ENCODE data around the gene KIAA0753.
"Not testable (repeated sequence)": the region's sequence is repeated elsewhere in the genome, so short reads cannot be mapped to it uniquely, and the experiment has no call there.

The KIAA0753 gene

GRCh38 chr17:6603744-6604325 lies 36.7 kb downstream of the KIAA0753 start:
- DNase-seq (ENCODE audit: low spot score in 2 of 2): no peak
- no peak for ATAC-seq
- no peaks in the 10 kb centered on the region for H3K9me3 Mint-ChIP-seq
- peaks cover 85% of the 10 kb centered on the region for H3K36me3 Mint-ChIP-seq
- no peak overlapping the region for H3K4me3 Mint-ChIP-seq
- H3K4me1 Mint-ChIP-seq: no peaks in the 10 kb centered on the region
- no peak overlapping the region for H3K27ac Mint-ChIP-seq

- ATAC-seq (no peak), DNase-seq (ENCODE audit: low spot score in 2 of 2) (no peak)
- Mint-ChIP-seq H3K9me3 (no peaks in the 10 kb centered on the region), H3K27ac (peak overlapping the region; percentile 29), H3K36me3 (peaks cover 85% of the 10 kb centered on the region), H3K4me3 (no peak overlapping the region), H3K4me1 (no peaks in the 10 kb centered on the region)
Observed at GRCh38 chr17:6602141-6602540, 38.4 kb downstream of the KIAA0753 start.

- H3K9me3 Mint-ChIP-seq: no peaks in the 10 kb centered on the region
- H3K4me3 Mint-ChIP-seq: no peak overlapping the region
- H3K4me1 Mint-ChIP-seq: no peaks in the 10 kb centered on the region
- H3K27ac Mint-ChIP-seq: no peak overlapping the region
- ATAC-seq: no peak
- peaks cover 86% of the 10 kb centered on the region for H3K36me3 Mint-ChIP-seq
- DNase-seq (ENCODE audit: low spot score in 2 of 2): no peak
Observed at GRCh38 chr17:6599364-6599763, 41.1 kb downstream of the KIAA0753 start.

- H3K36me3 Mint-ChIP-seq: peaks cover 86% of the 10 kb centered on the region
Observed at GRCh38 chr17:6597727-6598126, 42.8 kb downstream of the KIAA0753 start.

GRCh38 chr17:6596941-6597340 lies 43.6 kb downstream of the KIAA0753 start:
- H3K36me3 Mint-ChIP-seq: peaks cover 86% of the 10 kb centered on the region

More at GRCh38 chr17:6597727-6598126, 42.8 kb downstream of the KIAA0753 start:
- H3K4me3 Mint-ChIP-seq: no peak overlapping the region
- no peaks in the 10 kb centered on the region for H3K9me3 Mint-ChIP-seq
- no peak overlapping the region for H3K27ac Mint-ChIP-seq
- DNase-seq (ENCODE audit: low spot score in 2 of 2) (no peak), ATAC-seq (no peak)
- H3K4me1 Mint-ChIP-seq: no peaks in the 10 kb centered on the region

GRCh38 chr17:6596511-6596910 lies 44.0 kb downstream of the KIAA0753 start:
- ATAC-seq: no peak
- H3K4me1 Mint-ChIP-seq: no peaks in the 10 kb centered on the region
- H3K4me3 Mint-ChIP-seq: no peak overlapping the region
- H3K27ac Mint-ChIP-seq: no peak overlapping the region
- no peaks in the 10 kb centered on the region for H3K9me3 Mint-ChIP-seq
- peaks cover 83% of the 10 kb centered on the region for H3K36me3 Mint-ChIP-seq
- DNase-seq (ENCODE audit: low spot score in 2 of 2): no peak

More at GRCh38 chr17:6596941-6597340, 43.6 kb downstream of the KIAA0753 start:
- DNase-seq (ENCODE audit: low spot score in 2 of 2) (no peak), ATAC-seq (no peak)
- no peak overlapping the region for H3K27ac Mint-ChIP-seq
- no peaks in the 10 kb centered on the region for H3K4me1 Mint-ChIP-seq
- no peak overlapping the region for H3K4me3 Mint-ChIP-seq
- H3K9me3 Mint-ChIP-seq: no peaks in the 10 kb centered on the region

GRCh38 chr17:6596081-6596480 lies 44.4 kb downstream of the KIAA0753 start:
- H3K4me3 Mint-ChIP-seq: no peak overlapping the region
- no peaks in the 10 kb centered on the region for H3K4me1 Mint-ChIP-seq
- no peak for ATAC-seq
- no peaks in the 10 kb centered on the region for H3K9me3 Mint-ChIP-seq
- no peak overlapping the region for H3K27ac Mint-ChIP-seq
- H3K36me3 Mint-ChIP-seq: peaks cover 86% of the 10 kb centered on the region
- DNase-seq (ENCODE audit: low spot score in 2 of 2): no peak

- peaks cover 94% of the 10 kb centered on the region for H3K36me3 Mint-ChIP-seq
- H3K9me3 Mint-ChIP-seq; H3K4me3 Mint-ChIP-seq; DNase-seq (ENCODE audit: low spot score in 2 of 2); H3K4me1 Mint-ChIP-seq; H3K27ac Mint-ChIP-seq; ATAC-seq: not testable (repeated sequence)
Observed at GRCh38 chr17:6593371-6593770, 47.1 kb downstream of the KIAA0753 start.

- no peaks in the 10 kb centered on the region for H3K4me1 Mint-ChIP-seq
- no peak overlapping the region for H3K27ac Mint-ChIP-seq
- no peak for ATAC-seq
- no peaks in the 10 kb centered on the region for H3K9me3 Mint-ChIP-seq
- no peak for DNase-seq (ENCODE audit: low spot score in 2 of 2)
- no peak overlapping the region for H3K4me3 Mint-ChIP-seq
- peaks cover 94% of the 10 kb centered on the region for H3K36me3 Mint-ChIP-seq
Observed at GRCh38 chr17:6592173-6592572, 48.3 kb downstream of the KIAA0753 start.

- DNase-seq (ENCODE audit: low spot score in 2 of 2) (no peak), ATAC-seq (no peak)
- H3K36me3 Mint-ChIP-seq: peaks cover 91% of the 10 kb centered on the region
- H3K4me3 Mint-ChIP-seq: no peak overlapping the region
- H3K4me1 Mint-ChIP-seq: no peaks in the 10 kb centered on the region
- no peaks in the 10 kb centered on the region for H3K9me3 Mint-ChIP-seq
- H3K27ac Mint-ChIP-seq: no peak overlapping the region
Observed at GRCh38 chr17:6591599-6592158, 48.8 kb downstream of the KIAA0753 start.

GRCh38 chr17:6589266-6589946 lies 51.1 kb downstream of the KIAA0753 start:
- H3K27ac Mint-ChIP-seq: no peak overlapping the region
- peaks cover 91% of the 10 kb centered on the region for H3K36me3 Mint-ChIP-seq
- H3K4me1 Mint-ChIP-seq: no peaks in the 10 kb centered on the region
- no peak overlapping the region for H3K4me3 Mint-ChIP-seq
- no peaks in the 10 kb centered on the region for H3K9me3 Mint-ChIP-seq
- no peak for DNase-seq (ENCODE audit: low spot score in 2 of 2)
- ATAC-seq: no peak

- H3K4me1 Mint-ChIP-seq: no peaks in the 10 kb centered on the region
- DNase-seq (ENCODE audit: low spot score in 2 of 2) (no peak), ATAC-seq (no peak)
- H3K36me3 Mint-ChIP-seq: peaks cover 88% of the 10 kb centered on the region
- H3K9me3 Mint-ChIP-seq: no peaks in the 10 kb centered on the region
- H3K4me3 Mint-ChIP-seq: no peak overlapping the region
- H3K27ac Mint-ChIP-seq: no peak overlapping the region
Observed at GRCh38 chr17:6588165-6588564, 52.3 kb downstream of the KIAA0753 start.

- Mint-ChIP-seq H3K4me1 (no peaks in the 10 kb centered on the region), H3K4me3 (no peak overlapping the region), H3K9me3 (no peaks in the 10 kb centered on the region), H3K36me3 (peaks cover 79% of the 10 kb centered on the region), H3K27ac (no peak overlapping the region)
- no peak for ATAC-seq
- DNase-seq (ENCODE audit: low spot score in 2 of 2): no peak
Observed at GRCh38 chr17:6587310-6587709, 53.2 kb downstream of the KIAA0753 start.

- H3K4me3 Mint-ChIP-seq: no peak overlapping the region
- no peak for DNase-seq (ENCODE audit: low spot score in 2 of 2)
- no peaks in the 10 kb centered on the region for H3K9me3 Mint-ChIP-seq
- no peaks in the 10 kb centered on the region for H3K4me1 Mint-ChIP-seq
- H3K27ac Mint-ChIP-seq: no peak overlapping the region
- H3K36me3 Mint-ChIP-seq: peaks cover 51% of the 10 kb centered on the region
- no peak for ATAC-seq
Observed at GRCh38 chr17:6583411-6583810, 57.1 kb downstream of the KIAA0753 start.

GRCh38 chr17:6580625-6581024 lies 59.9 kb downstream of the KIAA0753 start:
- H3K36me3 Mint-ChIP-seq: peaks cover 35% of the 10 kb centered on the region
- ATAC-seq (no peak), DNase-seq (ENCODE audit: low spot score in 2 of 2) (no peak)
- H3K4me3 Mint-ChIP-seq: no peak overlapping the region
- H3K27ac Mint-ChIP-seq: no peak overlapping the region
- peaks cover 11% of the 10 kb centered on the region for H3K4me1 Mint-ChIP-seq
- H3K9me3 Mint-ChIP-seq: no peaks in the 10 kb centered on the region

- Mint-ChIP-seq H3K4me1 (peaks cover 21% of the 10 kb centered on the region), H3K9me3 (no peaks in the 10 kb centered on the region), H3K27ac (no peak overlapping the region), H3K4me3 (no peak overlapping the region), H3K36me3 (peaks cover 15% of the 10 kb centered on the region)
- DNase-seq (ENCODE audit: low spot score in 2 of 2) (no peak), ATAC-seq (no peak)
Observed at GRCh38 chr17:6578491-6578890, 62.0 kb downstream of the KIAA0753 start.
